TTC549 (cell line): Measurements from ENCODE around the gene BLCAP.
"Not testable (repeated sequence)": the region's sequence is repeated elsewhere in the genome, so short reads cannot be mapped to it uniquely, and the experiment has no call there.

Experiments used
- FAIRE-seq: peaks from 2 replicates; lab custom pipeline; 2012; peaks lifted over from hg19 to GRCh38; lab: Jason Lieb, UNC

The BLCAP gene, protein sequence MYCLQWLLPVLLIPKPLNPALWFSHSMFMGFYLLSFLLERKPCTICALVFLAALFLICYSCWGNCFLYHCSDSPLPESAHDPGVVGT

GRCh38 chr20:37527638-37528445, at the start of gene BLCAP:
BLCAP (minus strand) TSS chr20:37527876; CDS start chr20:37519174, 8,702 bp downstream.
- FAIRE-seq = no peak

DNA sequence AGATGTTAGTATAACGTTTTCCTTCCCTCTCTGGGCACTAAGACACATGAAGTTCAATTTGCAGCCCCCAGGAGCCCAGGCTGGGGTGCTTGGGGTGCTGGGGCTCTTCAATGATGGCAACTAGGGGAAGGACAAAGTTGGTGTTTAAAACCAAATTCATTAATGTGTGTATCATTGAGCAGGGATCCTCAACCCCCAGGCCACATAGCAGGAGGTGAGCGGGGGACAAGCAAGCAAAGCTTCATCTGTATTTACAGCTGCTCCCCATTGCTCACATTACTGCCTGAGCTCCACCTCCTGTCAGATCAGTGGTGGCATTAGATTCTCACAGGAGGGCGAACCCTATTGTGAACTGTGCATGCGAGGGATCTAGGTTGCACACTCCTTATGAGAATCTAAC, 49.8 kb upstream of the BLCAP start:
- not testable (repeated sequence) for FAIRE-seq

- no peak for FAIRE-seq
Measured at GRCh38 chr20:37576911-37577310, 49.2 kb upstream of the BLCAP start.

GRCh38 chr20:37575884-37576283, 48.2 kb upstream of the BLCAP start:
- no peak for FAIRE-seq

GRCh38 chr20:37574199-37574890, 46.7 kb upstream of the BLCAP start:
- no peak for FAIRE-seq

DNA sequence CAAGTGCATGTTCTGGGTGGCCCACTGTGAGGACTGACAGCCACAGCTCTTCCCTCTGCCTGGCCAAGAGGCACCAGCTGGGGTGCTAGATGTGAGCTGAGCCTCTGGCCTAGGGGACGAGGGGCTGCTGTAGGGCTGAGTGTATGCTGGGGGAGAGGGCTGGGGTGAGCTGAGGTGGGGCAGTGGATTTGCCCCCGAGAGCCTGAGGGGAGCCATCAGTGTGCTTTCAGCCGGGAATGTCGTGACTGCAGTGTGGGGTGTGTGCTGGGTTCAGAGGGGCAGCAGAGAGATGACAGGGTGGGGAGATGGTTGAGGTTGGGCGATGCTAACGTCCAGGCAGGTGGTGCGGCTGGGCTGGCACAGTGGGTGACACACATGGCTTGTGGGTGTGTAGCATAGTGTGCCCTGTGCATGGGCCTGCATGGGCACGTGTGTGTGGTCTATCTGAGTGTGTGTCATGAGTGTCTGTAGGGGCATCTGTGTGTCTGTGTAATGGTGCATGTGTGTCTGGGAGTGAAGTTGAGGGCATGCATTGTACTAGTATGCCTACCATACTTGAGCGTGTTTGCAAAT, 46.0 kb upstream of the BLCAP start:
- no peak for FAIRE-seq

GRCh38 chr20:37571033-37571432, 43.4 kb upstream of the BLCAP start:
- no peak for FAIRE-seq

GRCh38 chr20:37570419-37570818, 42.7 kb upstream of the BLCAP start:
- no peak for FAIRE-seq

GRCh38 chr20:37567671-37568588, 40.3 kb upstream of the BLCAP start:
- no peak for FAIRE-seq

DNA sequence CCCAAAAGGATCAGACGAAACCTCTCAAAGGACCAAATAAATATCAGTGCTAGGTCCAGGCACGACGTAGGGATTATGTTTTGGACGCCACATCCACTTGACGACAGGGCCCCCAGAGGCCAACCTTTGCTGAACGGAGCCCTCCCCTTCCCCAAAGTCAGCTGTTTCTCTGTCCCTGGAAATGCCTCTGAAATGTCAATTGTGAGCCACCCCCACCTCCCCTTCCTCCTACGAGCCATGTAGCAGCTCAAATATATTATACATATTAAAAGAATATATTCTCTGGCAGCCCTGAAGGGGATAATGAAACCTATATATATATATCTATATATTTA, 39.6 kb upstream of the BLCAP start:
- no peak for FAIRE-seq

DNA sequence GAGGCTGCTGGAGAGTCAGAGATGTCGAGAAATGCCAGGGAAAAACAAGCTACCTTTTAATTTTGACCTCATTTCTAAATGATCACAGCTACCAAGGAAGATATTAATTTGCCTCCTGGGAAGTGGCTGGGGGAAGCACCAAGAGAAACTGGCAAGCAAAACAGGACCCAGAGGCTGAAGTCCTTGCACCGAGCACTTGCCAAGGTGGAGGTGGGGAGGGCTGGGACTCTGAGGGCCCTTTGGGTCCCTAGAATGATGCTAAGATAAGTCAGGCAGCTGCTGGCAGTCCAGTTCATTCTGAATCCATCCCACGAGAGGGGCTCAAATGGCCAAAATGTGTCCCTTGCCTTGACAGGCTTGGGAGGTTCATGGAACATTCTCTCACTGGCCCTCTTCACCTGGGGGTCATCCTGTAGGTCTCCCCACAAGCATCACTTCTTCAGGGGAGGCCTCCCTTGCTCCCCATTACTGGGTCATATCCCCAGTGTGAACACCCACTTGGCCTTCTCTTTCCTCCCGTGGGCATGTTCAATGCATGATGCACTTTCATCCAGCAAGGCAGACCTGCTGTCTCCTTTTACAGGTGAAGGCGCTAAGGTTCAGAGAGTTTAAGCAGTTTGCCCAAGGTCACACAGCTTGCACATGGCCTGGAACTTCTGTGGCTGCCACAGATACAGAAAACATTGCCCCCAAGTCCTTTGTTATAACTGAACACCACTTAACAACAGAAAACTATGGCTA, 39.1 kb upstream of the BLCAP start:
- no peak for FAIRE-seq

DNA sequence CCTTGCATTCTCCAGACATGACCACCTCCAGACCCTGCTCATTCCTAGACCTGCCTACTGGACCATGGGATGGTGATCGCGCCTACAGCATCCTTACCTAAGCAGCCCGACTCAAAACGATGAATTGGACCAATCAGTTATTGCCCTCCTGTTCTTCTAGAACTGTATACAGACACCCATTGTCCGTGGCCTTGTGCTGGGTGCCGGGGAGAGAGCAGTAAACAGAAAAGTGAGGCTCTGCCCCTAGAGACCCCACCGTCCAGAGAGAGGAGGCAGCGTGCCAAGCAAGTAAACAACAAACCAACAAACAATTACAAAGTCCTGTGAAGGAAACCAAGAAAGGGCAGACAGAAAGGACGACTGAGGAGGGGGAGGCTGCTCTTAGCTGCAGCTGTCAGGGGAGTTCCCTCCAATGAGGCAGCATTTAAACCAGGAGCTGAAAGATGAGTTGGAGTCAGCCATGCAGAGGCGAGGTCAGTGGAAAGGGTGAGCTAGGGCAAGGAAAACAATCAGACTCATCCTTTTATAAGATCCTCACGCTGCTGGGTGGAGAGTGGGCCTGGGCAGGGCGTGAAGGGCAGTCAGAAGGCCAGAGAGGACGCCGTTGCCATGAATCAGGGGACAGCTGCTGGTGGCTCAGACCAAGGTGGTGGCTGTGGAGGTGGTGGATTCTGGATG, 37.6 kb upstream of the BLCAP start:
- FAIRE-seq = no peak

DNA sequence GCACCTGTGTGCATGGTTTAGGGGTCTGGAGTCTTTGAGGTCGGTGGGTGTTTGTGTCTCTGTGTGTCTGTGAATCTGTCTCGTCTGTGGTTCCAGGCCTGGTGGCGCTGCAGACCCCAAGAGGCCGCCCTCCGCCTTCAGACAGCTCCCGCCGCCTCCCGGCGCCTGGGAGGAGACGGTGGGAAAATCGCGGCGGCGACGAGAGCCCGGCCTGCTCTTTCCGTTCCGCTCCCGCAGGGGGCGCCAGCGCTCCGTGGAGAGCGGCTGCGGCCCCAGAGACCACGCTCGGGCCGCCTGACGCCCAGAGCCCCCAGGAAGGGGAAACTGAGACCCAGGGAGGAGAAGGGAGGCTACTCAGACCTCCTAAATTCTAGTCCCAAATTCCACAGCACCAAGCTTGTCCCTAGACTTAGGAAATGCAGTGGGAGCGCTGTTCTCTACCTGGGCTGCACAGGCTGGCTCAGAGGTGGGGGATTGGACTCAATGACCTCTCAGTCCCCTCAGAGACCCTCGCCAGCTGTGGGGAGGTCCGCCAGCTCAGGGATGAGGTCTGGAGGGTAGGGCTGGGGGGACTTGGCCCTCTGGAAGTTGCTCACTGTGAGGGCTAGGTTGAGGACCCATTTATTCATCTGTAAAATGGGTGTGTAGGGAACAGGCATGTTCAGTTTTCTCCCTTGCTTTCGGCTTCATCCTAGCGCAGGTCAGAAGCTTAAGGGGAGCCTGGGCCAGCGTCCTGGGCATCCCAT, 36.9 kb upstream of the BLCAP start:
- FAIRE-seq = no peak

DNA sequence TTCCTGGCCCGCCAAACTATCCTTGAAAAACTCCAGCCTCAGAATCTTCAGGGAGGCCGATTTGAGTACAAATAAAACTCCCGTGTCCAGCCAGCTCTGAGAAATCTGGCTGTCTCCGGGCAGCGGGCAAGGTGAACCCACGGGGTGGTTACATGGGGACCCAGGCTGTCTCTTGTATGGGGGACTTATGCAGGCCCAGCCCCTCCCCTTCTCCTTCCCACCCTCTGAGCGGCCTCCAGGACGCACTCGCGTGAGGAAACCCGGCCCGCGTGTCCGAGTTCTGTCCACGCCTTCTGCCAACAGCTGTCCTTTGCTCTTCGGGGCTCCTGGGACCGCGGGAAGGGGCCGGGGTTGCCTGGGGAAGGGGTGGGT, 36.3 kb upstream of the BLCAP start:
- FAIRE-seq = no peak

DNA sequence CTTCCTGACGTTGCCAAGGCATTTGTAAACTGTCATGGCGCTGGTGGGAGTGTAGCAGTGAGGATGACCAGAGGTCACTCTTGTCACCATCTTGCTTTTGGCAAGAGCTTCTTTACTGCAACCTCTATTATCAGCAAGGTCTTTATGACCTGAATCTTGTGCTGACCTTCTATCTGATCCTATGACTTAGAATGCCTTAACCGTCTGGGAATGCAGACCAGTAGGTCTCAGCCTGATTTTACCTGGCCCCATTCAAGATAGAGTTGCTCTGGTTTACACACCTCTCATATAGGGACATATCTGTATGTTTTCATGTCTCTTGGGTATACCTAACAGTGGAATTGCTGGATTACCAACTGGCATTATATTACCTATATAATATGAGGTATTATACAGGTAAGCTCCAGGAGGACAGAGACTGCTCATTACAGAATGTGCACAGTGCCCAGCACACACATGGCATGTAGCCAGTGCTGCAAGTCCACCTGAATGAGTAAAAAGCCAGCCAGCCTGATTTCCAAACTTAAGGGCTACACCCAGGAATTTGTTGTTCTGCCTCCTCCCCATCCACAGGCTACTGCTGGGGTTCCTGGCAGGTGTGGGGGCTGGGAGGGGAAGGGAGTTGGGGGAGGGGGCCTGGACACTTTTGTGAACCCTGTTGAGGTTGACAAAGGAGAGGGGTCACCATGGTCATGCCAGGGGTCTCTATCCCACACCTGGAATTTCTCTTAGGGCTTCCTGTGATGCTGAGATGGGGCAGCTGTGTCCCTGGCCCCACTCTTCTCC, 35.2 kb upstream of the BLCAP start:
- FAIRE-seq = no peak

GRCh38 chr20:37560629-37561028, 33.0 kb upstream of the BLCAP start:
- no peak for FAIRE-seq

DNA sequence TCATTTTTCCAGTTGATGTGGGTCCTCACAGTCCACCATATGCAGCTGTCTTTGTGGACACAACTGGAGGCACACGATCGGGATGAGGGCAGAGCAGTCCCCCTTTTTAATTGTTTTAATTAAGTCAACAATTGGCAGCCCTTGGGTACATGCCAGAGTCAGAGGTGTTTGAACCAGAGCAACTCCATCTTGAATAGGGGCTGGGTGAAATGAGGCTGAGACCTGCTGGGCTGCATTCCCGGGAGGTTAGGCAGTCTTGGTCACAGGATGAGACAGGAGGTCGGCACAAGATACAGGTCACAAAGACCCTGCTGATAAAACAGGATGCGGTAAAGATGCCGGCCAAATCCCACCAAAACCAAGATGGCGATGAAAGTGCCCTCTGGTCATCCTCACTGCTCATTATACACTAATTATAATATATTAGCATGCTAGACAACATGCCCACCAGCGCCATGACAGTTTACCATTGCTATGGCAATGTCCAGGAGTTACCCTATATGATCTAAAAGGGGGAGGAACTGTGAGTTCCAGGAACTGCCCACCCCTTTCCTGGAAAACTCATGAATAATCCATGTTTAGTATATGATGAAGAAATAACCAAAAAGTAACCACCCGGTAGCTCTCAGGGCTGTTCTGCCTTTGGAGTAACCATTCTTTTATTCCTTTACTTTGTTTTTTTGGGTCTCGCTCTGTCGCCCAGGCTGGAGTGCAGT, 31.8 kb upstream of the BLCAP start:
- FAIRE-seq = no peak

DNA sequence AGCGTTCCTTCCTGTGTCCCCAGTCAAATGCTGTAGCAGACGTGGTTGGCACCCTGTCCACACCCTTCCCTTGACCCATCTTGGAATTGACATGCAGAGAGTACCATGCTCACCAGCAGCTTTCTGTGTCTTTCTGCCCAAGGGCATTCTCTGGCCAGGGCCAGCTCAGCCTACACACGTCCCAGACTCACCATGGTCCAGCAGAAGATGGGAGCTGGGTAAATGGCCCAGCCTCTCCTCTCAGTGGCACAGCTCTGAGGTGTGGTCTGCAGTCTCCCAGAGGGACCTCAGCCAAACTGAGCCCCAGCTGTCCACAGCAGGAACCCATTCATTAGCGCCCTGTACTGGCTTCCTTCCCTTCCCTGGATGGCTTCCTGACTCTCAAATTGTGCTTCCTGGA, 31.1 kb upstream of the BLCAP start:
- FAIRE-seq = no peak

DNA sequence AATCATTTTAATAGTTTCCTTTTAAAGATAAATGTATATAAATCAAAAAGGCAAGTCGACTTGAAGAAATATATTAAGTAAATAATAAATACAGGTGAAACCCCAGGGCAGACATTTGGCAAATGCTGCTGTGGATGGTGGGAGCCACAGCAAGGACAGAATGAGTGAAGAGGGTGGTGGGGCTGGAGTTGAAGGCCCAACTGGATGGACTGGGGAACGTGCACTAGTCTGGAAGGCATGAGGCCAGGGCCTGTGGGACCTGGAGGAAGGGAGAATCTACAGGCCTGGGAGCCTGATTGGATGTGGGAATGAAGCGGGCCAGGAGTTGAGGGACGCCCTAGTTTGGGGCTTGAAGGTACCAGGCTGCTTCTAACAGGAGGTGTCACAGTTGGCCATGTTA, 30.6 kb upstream of the BLCAP start:
- FAIRE-seq = no peak
